GM23248 (cell line): ENCODE data around the gene ZC3H7A. TPM values are rescaled to one million over a fixed set of nuclear protein-coding genes. Genes with fewer than 3 reads are reported as not detected.

Source experiments
- DNase-seq: peaks from one replicate; pipeline ENCODE4 v3.0.0-alpha.2; 2015
- H2AFZ ChIP-seq: fragments of 200-600 bp; sonication (generic); 2 replicates; pipeline ENCODE4 v1.6.1; 2016; ENCODE audit warnings: antibody characterized with exemption
- H3F3A ChIP-seq: fragments of 200-600 bp; sonication (generic); 2 replicates; pipeline ENCODE4 v1.6.1; 2016; ENCODE audit warnings: mild to moderate bottlenecking, antibody characterized with exemption, mixed run types; ENCODE audit not compliant: insufficient read depth
- H3K27ac ChIP-seq: fragments of 200-600 bp; sonication (generic); 2 replicates; pipeline ENCODE4 v1.5.1; 2016; ENCODE audit warnings: mild to moderate bottlenecking
- H3K27me3 ChIP-seq: fragments of 200-600 bp; sonication (generic); replicated peaks from 2 replicates; pipeline ENCODE4 v1.6.1; 2016; ENCODE audit warnings: mild to moderate bottlenecking; ENCODE audit not compliant: insufficient read depth
- H3K36me3 ChIP-seq: fragments of 200-600 bp; sonication (generic); 2 replicates; pipeline ENCODE4 v1.6.1; 2016; ENCODE audit warnings: low read depth, mild to moderate bottlenecking
- H3K4me1 ChIP-seq: fragments of 200-600 bp; sonication (generic); 2 replicates; pipeline ENCODE4 v1.6.1; 2016; ENCODE audit warnings: mild to moderate bottlenecking; ENCODE audit not compliant: insufficient read depth
- H3K4me2 ChIP-seq: fragments of 200-600 bp; sonication (generic); one replicate; pipeline ENCODE4 v1.6.1; 2016; ENCODE audit warnings: mild to moderate bottlenecking; ENCODE audit not compliant: unreplicated experiment
- H3K4me3 ChIP-seq: fragments of 200-600 bp; sonication (generic); 2 replicates; pipeline ENCODE4 v1.5.1; 2016; ENCODE audit warnings: mild to moderate bottlenecking
- H3K79me2 ChIP-seq: fragments of 200-600 bp; sonication (generic); 2 replicates; pipeline ENCODE4 v1.6.1; 2016; ENCODE audit warnings: mild to moderate bottlenecking; ENCODE audit not compliant: insufficient read depth
- H3K9ac ChIP-seq: fragments of 200-600 bp; sonication (generic); 2 replicates; pipeline ENCODE4 v1.6.1; 2016; ENCODE audit warnings: mild to moderate bottlenecking
- H3K9me2 ChIP-seq: fragments of 200-600 bp; sonication (generic); 2 replicates; pipeline ENCODE4 v1.6.1; 2016; ENCODE audit warnings: mixed run types, mild to moderate bottlenecking, moderate library complexity; ENCODE audit not compliant: insufficient read depth
- H3K9me3 ChIP-seq: fragments of 200-600 bp; sonication (generic); one replicate; pipeline ENCODE4 v1.6.1; 2017; ENCODE audit warnings: low read depth
- H4K20me1 ChIP-seq: fragments of 200-600 bp; sonication (generic); 2 replicates; pipeline ENCODE4 v1.6.0; 2016; ENCODE audit not compliant: insufficient read depth
- EZH2 ChIP-seq: fragments of 200-600 bp; sonication (generic); IDR thresholded peaks from 2 replicates; pipeline ENCODE4 v1.6.1; 2018; ENCODE audit warnings: antibody characterized with exemption, mild to moderate bottlenecking; ENCODE audit not compliant: insufficient read depth, poor library complexity, severe bottlenecking
- EZH2phosphoT487 ChIP-seq: fragments of 200-600 bp; sonication (generic); IDR thresholded peaks from 2 replicates; pipeline ENCODE4 v1.6.1; 2018; ENCODE audit warnings: antibody characterized with exemption, moderate library complexity, mild to moderate bottlenecking, low read depth; ENCODE audit not compliant: insufficient read depth
- WGBS, 2 experiments: methylation state at CpG; one replicate each; pipeline ENCODE4 v1.1.6; 2015 to 2017; ENCODE audit warnings: low lambda C conversion rate in 2 of 2, low coverage in 1 of 2; ENCODE audit errors: missing lambda C conversion rate in 2 of 2; 5-methylcytosine and 5-hydroxymethylcytosine counted together
- in situ Hi-C: fragments of 300-500 bp; cut with MboI; formaldehyde crosslinking; loops from 2 replicates; pipeline ENCODE4 v1.15.0; 2020
- polyA plus RNA-seq: library from polyadenylated mRNA; unstranded; fragments of >200 nt; fragmentation: Nextera tagmentation; extraction: Ambion mirVana; gene quantifications from 2 replicates; pipeline ENCODE4 v1.2.1, GENCODE V29; 2016
- total RNA-seq: library from RNA; depleted of rRNA; stranded (reverse); fragments of >200 nt; shearing (Covaris generic); gene quantifications from 2 replicates; pipeline ENCODE4 v1.2.3, GENCODE V29; 2014

ZC3H7A gene
- total and polyA plus RNA-seq, 2 experiments from 2014 or later, result 33.6 to 48.0 TPM

DNA sequence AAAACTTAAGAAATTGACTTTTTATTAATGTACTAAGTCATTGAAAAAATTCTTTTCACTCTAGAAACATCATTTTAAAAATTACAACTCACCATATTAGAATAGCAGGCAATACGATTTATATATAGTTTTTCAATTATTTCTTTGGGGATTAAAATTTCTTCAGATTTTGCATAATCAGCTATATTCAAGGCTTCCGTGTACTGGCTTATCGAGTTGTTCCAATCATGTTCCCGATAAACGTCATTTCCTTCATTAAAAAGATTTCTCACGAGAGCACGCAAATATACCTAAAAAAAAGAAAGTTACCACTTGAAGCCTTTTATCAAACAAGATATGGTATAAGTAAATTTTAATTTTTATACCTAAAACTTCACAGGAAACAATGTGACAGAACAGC lies 18.0 kb downstream of the ZC3H7A start:
- Histone ChIP-seq H3F3A (peaks cover 31% of the 10 kb centered on the region), H3K9me3 (no peaks in the 10 kb centered on the region), H3K9ac (no peak overlapping the region), H3K27ac (no peak overlapping the region), H3K4me2 (no peak overlapping the region), H3K79me2 (peaks cover 99% of the 10 kb centered on the region), H3K4me1 (peaks cover 31% of the 10 kb centered on the region), H2AFZ (no peak overlapping the region), H3K27me3 (no peaks in the 10 kb centered on the region), H3K4me3 (no peak overlapping the region), H3K36me3 (peaks cover 50% of the 10 kb centered on the region), H3K9me2 (no peaks in the 10 kb centered on the region), H4K20me1 (0 out of 2 replicates have a peak, but pooled peaks cover 3% of the 10 kb centered on the region)
- no peak for DNase-seq
- in situ Hi-C loops, result no loop called here
- 93 to 94% methylated on average over 7 of the region's 7 CpGs for WGBS, 2 experiments
- TF ChIP-seq EZH2, result no peak
- no peak for TF ChIP-seq EZH2phosphoT487

- Histone ChIP-seq H3K36me3 (peaks cover 74% of the 10 kb centered on the region), H3K9ac (no peak overlapping the region), H3K4me1 (no peaks in the 10 kb centered on the region), H3F3A (peaks cover 3% of the 10 kb centered on the region; the same call in 1 of the 2 replicates), H3K27me3 (no peaks in the 10 kb centered on the region), H3K79me2 (peaks cover 95% of the 10 kb centered on the region), H4K20me1 (no peaks in the 10 kb centered on the region), H3K9me2 (no peaks in the 10 kb centered on the region), H3K4me3 (no peak overlapping the region), H3K9me3 (no peaks in the 10 kb centered on the region), H3K27ac (no peak overlapping the region), H3K4me2 (no peak overlapping the region), H2AFZ (no peak overlapping the region)
- WGBS, 2 experiments, result 85 to 86% methylated on average over 3 of the region's 3 CpGs
- no peak for DNase-seq
- no peak for TF ChIP-seq EZH2
- no peak for TF ChIP-seq EZH2phosphoT487
- in situ Hi-C loops, result no loop called here
Measured at GRCh38 chr16:11774065-11774626, 22.9 kb downstream of the ZC3H7A start.

DNA sequence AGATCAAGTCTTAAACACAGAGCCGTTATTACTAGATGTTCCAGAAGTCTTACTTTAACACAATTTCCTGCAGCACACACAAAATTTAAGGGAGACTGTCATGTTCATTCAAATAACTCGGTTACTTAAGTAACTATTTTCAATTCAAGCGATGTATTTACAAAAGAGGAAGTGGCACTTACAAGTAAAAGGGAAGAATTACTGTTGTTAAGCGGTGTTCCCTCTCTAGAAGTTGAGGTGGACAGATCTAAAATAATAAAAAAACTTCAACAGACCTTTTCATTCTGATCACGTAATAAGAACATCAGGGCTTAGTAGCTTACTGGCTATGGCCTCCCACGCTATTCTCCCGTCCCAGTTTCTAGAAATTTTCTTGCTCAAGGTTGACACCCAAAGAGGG lies 28.2 kb downstream of the ZC3H7A start:
- no peak for TF ChIP-seq EZH2
- no peak for TF ChIP-seq EZH2phosphoT487
- no peaks in the 10 kb centered on the region for H3K9me2 ChIP-seq
- peaks cover 72% of the 10 kb centered on the region for H3K79me2 ChIP-seq
- no peaks in the 10 kb centered on the region for H3K9me3 ChIP-seq
- no peak overlapping the region for H3K4me3 ChIP-seq
- no peaks in the 10 kb centered on the region for H3K27me3 ChIP-seq
- 96 to 97% methylated on average over 7 of the region's 7 CpGs for WGBS, 2 experiments
- no peak overlapping the region for H3K9ac ChIP-seq
- no peak overlapping the region for H3K4me2 ChIP-seq
- DNase-seq, result no peak
- peaks cover 79% of the 10 kb centered on the region for H3K36me3 ChIP-seq
- H3K4me1 ChIP-seq, result no peaks in the 10 kb centered on the region
- in situ Hi-C loops, result no loop called here
- H3F3A ChIP-seq, result peaks cover 3% of the 10 kb centered on the region; the same call in 1 of the 2 replicates
- no peak overlapping the region for H2AFZ ChIP-seq
- H4K20me1 ChIP-seq, result no peaks in the 10 kb centered on the region
- no peak overlapping the region for H3K27ac ChIP-seq

GRCh38 chr16:11762431-11762830 lies 34.6 kb downstream of the ZC3H7A start:
- no peaks in the 10 kb centered on the region for H3K9me2 ChIP-seq
- WGBS, 2 experiments, result 98 to 100% methylated on average over 4 of the region's 4 CpGs
- H3K4me3 ChIP-seq, result no peak overlapping the region
- no peak overlapping the region for H3K4me2 ChIP-seq
- no peak overlapping the region for H3K9ac ChIP-seq
- H3K9me3 ChIP-seq, result no peaks in the 10 kb centered on the region
- TF ChIP-seq EZH2phosphoT487 (no peak), EZH2 (no peak)
- no peaks in the 10 kb centered on the region for H3K27me3 ChIP-seq
- no peak for DNase-seq
- H3K4me1 ChIP-seq, result no peaks in the 10 kb centered on the region
- in situ Hi-C loops, result no loop called here
- peaks cover 39% of the 10 kb centered on the region for H3K79me2 ChIP-seq
- H4K20me1 ChIP-seq, result no peaks in the 10 kb centered on the region
- H3K27ac ChIP-seq, result no peak overlapping the region
- H3K36me3 ChIP-seq, result peaks cover 93% of the 10 kb centered on the region
- H2AFZ ChIP-seq, result no peak overlapping the region
- peaks cover 22% of the 10 kb centered on the region; the same call in 1 of the 2 replicates for H3F3A ChIP-seq

GRCh38 chr16:11759997-11760396 lies 37.1 kb downstream of the ZC3H7A start:
- TF ChIP-seq EZH2phosphoT487 (no peak), EZH2 (no peak)
- peaks cover 83% of the 10 kb centered on the region for H3K36me3 ChIP-seq
- in situ Hi-C loops, result no loop called here

More at GRCh38 chr16:11759997-11760396, 37.1 kb downstream of the ZC3H7A start:
- 97 to 98% methylated on average over 4 of the region's 4 CpGs for WGBS, 2 experiments
- no peak overlapping the region for H2AFZ ChIP-seq
- H3K9me3 ChIP-seq, result no peaks in the 10 kb centered on the region
- H3K27me3 ChIP-seq, result no peaks in the 10 kb centered on the region
- H3K4me1 ChIP-seq, result no peaks in the 10 kb centered on the region
- H3K27ac ChIP-seq, result no peak overlapping the region
- no peak overlapping the region for H3K4me2 ChIP-seq
- H3F3A ChIP-seq, result peaks cover 23% of the 10 kb centered on the region; the same call in 1 of the 2 replicates
- H3K9me2 ChIP-seq, result no peaks in the 10 kb centered on the region
- H3K9ac ChIP-seq, result no peak overlapping the region
- no peak overlapping the region for H3K4me3 ChIP-seq
- H3K79me2 ChIP-seq, result peaks cover 21% of the 10 kb centered on the region
- no peak for DNase-seq
- no peaks in the 10 kb centered on the region for H4K20me1 ChIP-seq
